SU-DHL-6 (cell line): ENCODE results near the gene GP1BA.

ENCODE experiments used
- EZH2phosphoT487 ChIP-seq: fragments of 200-600 bp; sonication (generic), shearing (Covaris generic); conservative IDR thresholded peaks from 2 replicates; pipeline ENCODE4 v1.6.1; 2018; ENCODE audit warnings: mild to moderate bottlenecking, antibody characterized with exemption, low read length, moderate library complexity, mixed read lengths
- TF ChIP-seq, protein P1 (sequence below): fragments of 200-600 bp; sonication (generic); IDR thresholded peaks from one replicate; pipeline ENCODE4 v1.5.1; 2017; ENCODE audit warnings: antibody characterized with exemption, mild to moderate bottlenecking, low read length, moderate library complexity; ENCODE audit not compliant: insufficient read depth, poor library complexity, severe bottlenecking

GRCh38 chr17:4950746-4951204, 18.7 kb downstream of the GP1BA start, which contains the start of gene ENO3:
- TF ChIP-seq, protein P1, sequence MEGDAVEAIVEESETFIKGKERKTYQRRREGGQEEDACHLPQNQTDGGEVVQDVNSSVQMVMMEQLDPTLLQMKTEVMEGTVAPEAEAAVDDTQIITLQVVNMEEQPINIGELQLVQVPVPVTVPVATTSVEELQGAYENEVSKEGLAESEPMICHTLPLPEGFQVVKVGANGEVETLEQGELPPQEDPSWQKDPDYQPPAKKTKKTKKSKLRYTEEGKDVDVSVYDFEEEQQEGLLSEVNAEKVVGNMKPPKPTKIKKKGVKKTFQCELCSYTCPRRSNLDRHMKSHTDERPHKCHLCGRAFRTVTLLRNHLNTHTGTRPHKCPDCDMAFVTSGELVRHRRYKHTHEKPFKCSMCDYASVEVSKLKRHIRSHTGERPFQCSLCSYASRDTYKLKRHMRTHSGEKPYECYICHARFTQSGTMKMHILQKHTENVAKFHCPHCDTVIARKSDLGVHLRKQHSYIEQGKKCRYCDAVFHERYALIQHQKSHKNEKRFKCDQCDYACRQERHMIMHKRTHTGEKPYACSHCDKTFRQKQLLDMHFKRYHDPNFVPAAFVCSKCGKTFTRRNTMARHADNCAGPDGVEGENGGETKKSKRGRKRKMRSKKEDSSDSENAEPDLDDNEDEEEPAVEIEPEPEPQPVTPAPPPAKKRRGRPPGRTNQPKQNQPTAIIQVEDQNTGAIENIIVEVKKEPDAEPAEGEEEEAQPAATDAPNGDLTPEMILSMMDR = no peak
- TF ChIP-seq EZH2phosphoT487 = no peak
